CD4-positive, alpha-beta T cell (primary cell): Measurements from ENCODE around the gene TBC1D9B. TPM values are rescaled to one million over a fixed set of nuclear protein-coding genes. Genes with fewer than 3 reads are reported as not detected.
A peak's percentile ranks its signal among the peaks of the same experiment; 100 is the strongest.

Source experiments
- ATAC-seq: fragments of 200-7000 bp; cut with Tn5 transposase; one replicate; pipeline ENCODE4 v1.10.0; 2022; ENCODE audit warnings: mild to moderate bottlenecking; ENCODE audit not compliant: poor library complexity
- CTCF ChIA-PET: fragments of 350-600 bp; sonication (Branson Sonifier 250); formaldehyde crosslinking; loops from one replicate; lab custom pipeline; 2021; ENCODE audit warnings: antibody characterized with exemption, inconsistent platforms; lab: Charles Lee
- POLR2A ChIA-PET: fragments of 350-600 bp; sonication (Branson Sonifier 250); formaldehyde crosslinking; loops from one replicate; lab custom pipeline; 2021; ENCODE audit warnings: antibody characterized with exemption, inconsistent platforms; lab: Charles Lee
- DNase-seq, 14 experiments: peaks; one replicate each; pipeline ENCODE4 v3.0.0-alpha.2; 2013 to 2020; ENCODE audit warnings: mixed read lengths in 2 of 14
- H3K27ac ChIP-seq, 2 donors: one replicate each; pipeline versions ENCODE4 v1.5.1 to v1.7.0; 2013; ENCODE audit warnings: low read length in 2 of 2, low read depth in 1 of 2, mild to moderate bottlenecking in 1 of 2
- H3K27me3 ChIP-seq, 2 experiments: 1 replicate in 1 of 2; 2 replicates in 1 of 2; pipeline versions ENCODE4 v1.6.1 to v1.7.0; 2013; ENCODE audit warnings: low read length in 2 of 2, control low read depth in 1 of 2, mild to moderate bottlenecking in 1 of 2, moderate library complexity in 1 of 2; ENCODE audit not compliant: insufficient read depth in 2 of 2, control insufficient read depth in 1 of 2
- H3K36me3 ChIP-seq: one replicate; pipeline ENCODE4 v1.6.1; 2013; ENCODE audit warnings: low read length, control low read depth; ENCODE audit not compliant: insufficient read depth
- H3K4me1 ChIP-seq: one replicate; pipeline ENCODE4 v1.6.1; 2013; ENCODE audit warnings: low read length, control low read depth; ENCODE audit not compliant: insufficient read depth
- H3K4me3 ChIP-seq: one replicate; pipeline ENCODE4 v1.5.1; 2013; ENCODE audit warnings: mild to moderate bottlenecking, low read length, moderate library complexity
- H3K9me3 ChIP-seq, 2 experiments: 1 replicate in 1 of 2; 2 replicates in 1 of 2; pipeline versions ENCODE4 v1.6.1 to v1.7.0; 2013; ENCODE audit warnings: low read length in 2 of 2, mild to moderate bottlenecking in 2 of 2, control low read depth in 1 of 2, moderate library complexity in 1 of 2; ENCODE audit not compliant: control insufficient read depth in 1 of 2, insufficient read depth in 1 of 2
- H3K27ac Mint-ChIP-seq: one replicate; pipeline ENCODE4 v1.8.0; 2020; ENCODE audit warnings: mixed read lengths
- H3K27me3 Mint-ChIP-seq: one replicate; pipeline ENCODE4 v1.8.0; 2021; ENCODE audit warnings: mixed read lengths
- H3K36me3 Mint-ChIP-seq: one replicate; pipeline ENCODE4 v1.8.0; 2021; ENCODE audit warnings: low read depth, mixed read lengths
- H3K4me1 Mint-ChIP-seq: one replicate; pipeline ENCODE4 v1.8.0; 2021; ENCODE audit warnings: low read depth, mixed read lengths
- H3K4me3 Mint-ChIP-seq: one replicate; pipeline ENCODE4 v1.8.0; 2020; ENCODE audit warnings: mild to moderate bottlenecking, mixed read lengths
- H3K9me3 Mint-ChIP-seq: one replicate; pipeline ENCODE4 v1.8.0; 2020; ENCODE audit warnings: mixed read lengths
- CTCF ChIP-seq: fragments of 200-600 bp; IDR thresholded peaks from one replicate; pipeline ENCODE4 v1.8.0; 2022; ENCODE audit warnings: antibody characterized with exemption, mild to moderate bottlenecking
- intact Hi-C, 2 experiments: fragments of 100-400 bp; cut with DNase I in 1 of 2; cut with micrococcal nuclease in 1 of 2; formaldehyde crosslinking; loops; one replicate each; pipeline versions ENCODE4 v1.15.1 to v1.9.0; 2023 to 2025; cut with DNase I, micrococcal nuclease
- total RNA-seq, 174 experiments: library from RNA in 2 of 174; stranded (reverse) in 2 of 174; gene quantifications; one replicate each; pipeline ENCODE4 v1.2.3 and lab custom pipeline; 2021 to 2026

TBC1D9B gene
- total RNA-seq, 2 experiments from 2014 or later: 67.5 to 71.8 TPM

- Mint-ChIP-seq H3K4me1 (peaks cover 61% of the 10 kb centered on the region), H3K27ac (peak overlapping the region; percentile 99), H3K27me3 (no peaks in the 10 kb centered on the region), H3K36me3 (peaks cover 49% of the 10 kb centered on the region), H3K9me3 (no peaks in the 10 kb centered on the region), H3K4me3 (peak overlapping the region; percentile 99)
- H3K4me3 ChIP-seq: peak overlapping the region; percentile 83
- no peak for TF ChIP-seq CTCF
- H3K4me1 ChIP-seq: peaks cover 67% of the 10 kb centered on the region
- intact Hi-C loops: loop anchor here in 1 of 2 experiments (5.0 kb wide), 1 partner anchor 36 kb away; the partner anchor contains the start of gene MRNIP
- DNase-seq (peak; percentile 69 to 95 (median 84)), ATAC-seq (peak; percentile 66)
- H3K36me3 ChIP-seq: peaks cover 35% of the 10 kb centered on the region
- peaks cover 0 to 4% of the 10 kb centered on the region in 2 experiments for H3K27me3 ChIP-seq
- H3K27ac ChIP-seq: peak overlapping the region; percentile 84 to 96
- CTCF ChIA-PET: interaction anchor here (1.1 to 2.1 kb wide), 5 partner anchors 20 to 58 kb away, joined by 3 to 6 read pairs (median 5); no protein-coding TSS in a partner anchor
- no peaks in the 10 kb centered on the region for H3K9me3 ChIP-seq
- POLR2A ChIA-PET: interaction anchor here (0.6 to 4.5 kb wide), 25 partner anchors 9 to 198 kb away, joined by 3 to 48 read pairs (median 4); partner anchors contain the start of genes HNRNPH1, LTC4S, MAML1 and MGAT4B
Measured at GRCh38 chr5:179821298-179822058, 86.2 kb downstream of the TBC1D9B start.

DNA sequence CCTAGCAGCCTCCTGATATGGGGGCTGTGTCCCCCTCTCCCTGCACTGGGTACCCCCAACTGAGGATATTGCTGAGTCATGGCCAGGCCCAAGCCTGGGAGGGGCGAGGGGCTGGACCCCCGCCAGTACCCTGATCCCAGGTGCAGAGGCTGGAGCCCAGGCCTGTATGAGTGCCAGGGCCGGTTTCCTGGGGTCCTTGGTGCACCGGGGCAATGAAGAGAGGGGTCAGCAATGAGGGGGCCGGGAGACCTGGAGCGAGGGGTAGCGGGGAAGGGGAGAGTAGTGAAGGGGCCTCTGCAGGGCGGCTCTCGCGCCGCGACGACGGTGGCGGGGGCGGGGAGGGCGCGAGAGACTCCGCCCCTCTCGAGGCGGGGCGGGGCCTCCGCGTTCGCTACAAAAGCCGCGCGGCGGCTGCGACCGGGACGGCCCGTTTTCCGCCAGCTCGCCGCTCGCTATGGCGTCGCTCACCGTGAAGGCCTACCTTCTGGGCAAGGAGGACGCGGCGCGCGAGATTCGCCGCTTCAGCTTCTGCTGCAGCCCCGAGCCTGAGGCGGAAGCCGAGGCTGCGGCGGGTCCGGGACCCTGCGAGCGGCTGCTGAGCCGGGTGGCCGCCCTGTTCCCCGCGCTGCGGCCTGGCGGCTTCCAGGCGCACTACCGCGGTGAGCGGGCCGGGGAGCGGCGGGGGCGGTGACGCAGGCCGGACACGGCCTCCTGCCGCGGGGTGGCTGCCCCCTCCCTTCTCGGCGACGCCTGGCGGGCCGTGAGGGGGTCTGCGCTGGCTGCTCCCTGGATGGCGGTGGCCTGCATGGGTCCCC, 87.0 kb downstream of the TBC1D9B start, which contains the start of gene SQSTM1:
Gene SQSTM1 (plus strand): TSS at position 423 of the 815 bp plus-strand sequence. CDS start 32 bp downstream, at position 455.
- peaks cover 0 to 4% of the 10 kb centered on the region in 2 experiments for H3K27me3 ChIP-seq
- intact Hi-C loops: loop anchor here (1.0 to 5.0 kb wide), 4 partner anchors 9 to 38 kb away; partner anchors contain the start of genes MRNIP (in 2 of the 2) and MGAT4B (in 1 of the 2)
- H3K27me3 Mint-ChIP-seq: peaks cover 3% of the 10 kb centered on the region
- peak within 1 kb of the TSS; percentile 99 for H3K4me3 Mint-ChIP-seq
- peak within 1 kb of the TSS; percentile 95 to 96 for H3K27ac ChIP-seq
- no peak for TF ChIP-seq CTCF
- H3K4me3 ChIP-seq: peak within 1 kb of the TSS; percentile 83
- POLR2A ChIA-PET: interaction anchor here (0.8 to 4.5 kb wide), 17 partner anchors 9 to 1616 kb away, joined by 3 to 48 read pairs (median 5); partner anchors contain the start of genes HNRNPAB, HNRNPH1, LTC4S and MAML1
- DNase-seq (peak; percentile 65 to 92 (median 82)), ATAC-seq (peak; percentile 59)
- H3K36me3 ChIP-seq: peaks cover 32% of the 10 kb centered on the region
- CTCF ChIA-PET: interaction anchor here (1.1 to 2.1 kb wide), 3 partner anchors 19 to 57 kb away, joined by 3 to 5 read pairs (median 3); no protein-coding TSS in a partner anchor
- H3K27ac Mint-ChIP-seq: peak within 1 kb of the TSS; percentile 99
- H3K9me3 Mint-ChIP-seq: no peaks in the 10 kb centered on the region
- H3K36me3 Mint-ChIP-seq: peaks cover 41% of the 10 kb centered on the region
- H3K4me1 ChIP-seq: peaks cover 69% of the 10 kb centered on the region
- H3K4me1 Mint-ChIP-seq: peaks cover 64% of the 10 kb centered on the region
- H3K9me3 ChIP-seq: no peaks in the 10 kb centered on the region
